Measurements from ENCODE around the gene NELL1. TPM values are rescaled to one million over a fixed set of nuclear protein-coding genes. Genes with fewer than 3 reads are reported as not detected.

Gene NELL1
- total RNA-seq, 1 experiment from 2014 or later: 0.22 TPM

DNA sequence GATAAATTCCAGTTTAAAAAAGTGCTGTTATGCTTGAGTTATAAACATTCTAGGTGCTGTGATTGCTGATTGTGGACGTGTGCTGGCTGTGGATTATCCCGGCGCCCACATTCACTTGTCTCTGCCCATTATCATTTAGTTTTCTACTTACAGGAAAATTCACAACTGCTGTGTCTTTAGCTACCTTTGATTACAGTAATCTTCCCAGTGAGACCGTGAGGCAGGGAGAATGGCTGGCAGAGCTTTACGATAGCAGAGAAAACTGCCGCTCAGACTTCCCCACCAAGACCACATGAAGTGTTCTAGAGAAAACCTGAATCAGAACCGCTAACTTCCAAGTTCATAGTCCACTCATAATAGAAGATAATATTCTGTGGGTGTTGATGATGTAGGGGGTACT is 34.6 kb upstream of the NELL1 start:
- Histone ChIP-seq H4K5ac (ENCODE audit: insufficient read length, low read depth, low read length) (no peak overlapping the region), H4K8ac (replicated peaks; ENCODE audit: insufficient read length, low read depth, low read length) (no peak overlapping the region), H3K4me1 (ENCODE audit: insufficient read depth, low read length) (peaks cover 2% of the 10 kb centered on the region; the same call in 1 of the 2 replicates), H3K4ac (ENCODE audit: low read depth, low read length) (no peak overlapping the region), H2BK120ac (ENCODE audit: low read depth, low read length, poor library complexity, severe bottlenecking) (no peak overlapping the region), H3K23ac (ENCODE audit: insufficient read length, low read depth, low read length) (no peak overlapping the region), H3K27ac (ENCODE audit: insufficient read length, low read depth, low read length) (no peak overlapping the region), H3K79me2 (ENCODE audit: insufficient read depth, low read length) (no peaks in the 10 kb centered on the region), H2AFZ (ENCODE audit: low read length) (no peak overlapping the region), H4K20me1 (ENCODE audit: control insufficient read depth, insufficient read depth, insufficient read length) (no peaks in the 10 kb centered on the region), H2BK12ac (ENCODE audit: insufficient read length, low read depth, low read length) (no peak overlapping the region), H2BK15ac (ENCODE audit: low read depth, low read length) (no peak overlapping the region), H3K23me2 (ENCODE audit: insufficient read length, low read depth, low read length, poor library complexity, severe bottlenecking) (no peaks in the 10 kb centered on the region), H3K9ac (ENCODE audit: extremely low read depth, insufficient read length, low read length) (no peak overlapping the region), H3K14ac (ENCODE audit: insufficient read depth, low read length) (no peak overlapping the region), H3K27me3 (ENCODE audit: insufficient read depth, low read length) (no peaks in the 10 kb centered on the region; the same call in 1 of the 2 replicates), H2BK20ac (ENCODE audit: low read depth, low read length, poor library complexity, severe bottlenecking) (no peak overlapping the region), H3T11ph (ENCODE audit: low read length) (no peak overlapping the region), H3K18ac (ENCODE audit: insufficient read length, low read depth, low read length) (no peak overlapping the region), H3K56ac (ENCODE audit: insufficient read length, low read depth, low read length) (no peak overlapping the region), H2AK5ac (ENCODE audit: insufficient read length, low read length) (no peak overlapping the region), H3K4me2 (ENCODE audit: insufficient read depth, insufficient read length, low read length) (no peak overlapping the region), H4K91ac (ENCODE audit: insufficient read length, low read depth, low read length) (no peak overlapping the region), H3K9me3 (ENCODE audit: control insufficient read depth, low read depth, low read length) (no peaks in the 10 kb centered on the region), H2BK5ac (ENCODE audit: insufficient read length, low read length) (no peak overlapping the region), H3K79me1 (ENCODE audit: insufficient read depth, low read depth, low read length, poor library complexity, severe bottlenecking) (no peaks in the 10 kb centered on the region)
- H3K27ac Mint-ChIP-seq: no peak overlapping the region
- H3K4me1 Mint-ChIP-seq: peaks cover 23% of the 10 kb centered on the region in 2 experiments
- H3K36me3 Mint-ChIP-seq (ENCODE audit: insufficient read depth in 1 of 3, low read depth in 3 of 3): no peaks in the 10 kb centered on the region
- DNase-seq: no peak
- no CpG with 5 or more reads among the region's 7 CpGs for WGBS (ENCODE audit: extremely low coverage, insufficient read length, low lambda C conversion rate)
- H3K4me3 Mint-ChIP-seq: no peak overlapping the region
- no peaks in the 10 kb centered on the region; a peak in 1 of 5 replicates for H3K9me3 Mint-ChIP-seq
- H3K27me3 Mint-ChIP-seq (ENCODE audit: low read depth): no peaks in the 10 kb centered on the region; the same call in 1 of the 2 replicates
- TF ChIP-seq, protein P1, sequence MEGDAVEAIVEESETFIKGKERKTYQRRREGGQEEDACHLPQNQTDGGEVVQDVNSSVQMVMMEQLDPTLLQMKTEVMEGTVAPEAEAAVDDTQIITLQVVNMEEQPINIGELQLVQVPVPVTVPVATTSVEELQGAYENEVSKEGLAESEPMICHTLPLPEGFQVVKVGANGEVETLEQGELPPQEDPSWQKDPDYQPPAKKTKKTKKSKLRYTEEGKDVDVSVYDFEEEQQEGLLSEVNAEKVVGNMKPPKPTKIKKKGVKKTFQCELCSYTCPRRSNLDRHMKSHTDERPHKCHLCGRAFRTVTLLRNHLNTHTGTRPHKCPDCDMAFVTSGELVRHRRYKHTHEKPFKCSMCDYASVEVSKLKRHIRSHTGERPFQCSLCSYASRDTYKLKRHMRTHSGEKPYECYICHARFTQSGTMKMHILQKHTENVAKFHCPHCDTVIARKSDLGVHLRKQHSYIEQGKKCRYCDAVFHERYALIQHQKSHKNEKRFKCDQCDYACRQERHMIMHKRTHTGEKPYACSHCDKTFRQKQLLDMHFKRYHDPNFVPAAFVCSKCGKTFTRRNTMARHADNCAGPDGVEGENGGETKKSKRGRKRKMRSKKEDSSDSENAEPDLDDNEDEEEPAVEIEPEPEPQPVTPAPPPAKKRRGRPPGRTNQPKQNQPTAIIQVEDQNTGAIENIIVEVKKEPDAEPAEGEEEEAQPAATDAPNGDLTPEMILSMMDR (conservative IDR thresholded peaks at IDR 0.05): no peak

All from H9 (cell line).